Kidney epithelial cell (primary cell): ENCODE measurements around the gene GASK1A. TPM values are rescaled to one million over a fixed set of nuclear protein-coding genes. Genes with fewer than 3 reads are reported as not detected.
A peak's percentile ranks its signal among the peaks of the same experiment; 100 is the strongest.

Source experiments
- DNase-seq: peaks from one replicate; pipeline ENCODE4 v3.0.0-alpha.2; 2010; ENCODE audit warnings: low read depth
- H3K27me3 ChIP-seq: 2 replicates; pipeline ENCODE4 v1.6.0; 2011; ENCODE audit warnings: low read length; ENCODE audit not compliant: control insufficient read depth, insufficient read depth
- H3K36me3 ChIP-seq: 2 replicates; pipeline ENCODE4 v1.5.1; 2011; ENCODE audit warnings: low read length; ENCODE audit not compliant: control insufficient read depth, insufficient read depth
- H3K4me3 ChIP-seq: 2 replicates; pipeline ENCODE4 v1.5.1; 2011; ENCODE audit warnings: low read depth, mild to moderate bottlenecking, control low read depth, low read length
- total RNA-seq: library from RNA; depleted of rRNA; stranded (reverse); fragments of >200 nt; gene quantifications from 2 replicates; pipeline ENCODE4 v1.2.3, GENCODE V29; 2015
- TF ChIP-seq, protein P1 (sequence below): IDR thresholded peaks from 2 replicates; pipeline ENCODE4 v1.5.1; 2011; ENCODE audit warnings: mild to moderate bottlenecking, moderate library complexity, low read length, control low read depth, inconsistent platforms; ENCODE audit not compliant: insufficient read depth, poor library complexity, severe bottlenecking

The GASK1A gene
- total RNA-seq = 1.0 and 2.3 TPM in 2 replicates

DNA sequence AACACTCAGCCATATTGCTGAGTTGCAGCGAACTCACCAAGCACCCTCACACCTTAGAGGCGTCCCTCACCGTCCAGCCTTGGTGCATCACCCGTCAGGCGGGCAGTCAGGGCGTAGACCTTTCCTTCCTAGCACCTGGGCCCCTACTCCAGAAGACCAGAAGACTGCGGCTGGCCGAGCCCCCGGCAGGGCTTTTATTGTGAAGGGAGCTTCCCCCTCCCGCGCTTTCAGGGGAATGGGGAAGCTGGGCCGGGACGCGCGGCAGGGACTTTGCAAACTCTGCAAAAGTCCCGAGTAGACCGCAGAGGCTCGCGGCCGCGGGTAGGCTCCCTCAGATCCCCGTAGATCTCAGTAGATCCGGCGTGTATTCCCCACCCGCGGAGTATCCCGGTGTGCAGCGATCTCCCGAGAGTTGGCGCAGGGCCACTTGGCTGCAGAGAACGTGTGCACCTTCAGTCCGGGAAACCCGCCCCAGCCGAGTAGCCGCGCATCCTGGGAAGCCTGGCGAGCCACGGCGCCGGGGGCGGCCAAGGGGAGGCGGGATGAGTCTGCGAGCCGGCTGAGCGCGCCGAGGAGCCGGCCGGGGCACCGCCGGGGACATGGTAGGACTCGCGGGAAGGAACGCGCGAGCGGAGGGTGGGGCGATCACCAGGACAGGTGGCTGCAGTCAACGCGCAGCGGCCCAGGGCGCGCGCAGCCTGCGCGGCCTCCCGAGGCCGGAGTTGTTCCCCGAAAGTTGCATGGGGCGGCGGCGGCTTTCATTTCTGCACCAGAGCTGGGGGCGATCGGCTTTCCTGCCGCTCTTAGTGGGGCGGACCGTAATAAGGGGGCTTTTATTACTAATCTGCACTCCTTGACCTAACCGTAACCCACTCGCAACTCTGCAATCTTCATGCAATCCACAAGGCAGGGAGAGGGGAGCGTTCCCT is at the start of gene GASK1A:
Gene GASK1A (plus strand): TSS at position 268 of the 929 bp plus-strand sequence. CDS start 332 bp downstream, at position 600.
- no peaks in the 10 kb centered on the region for H3K36me3 ChIP-seq
- peak within 1 kb of the TSS; percentile 37 for H3K4me3 ChIP-seq
- TF ChIP-seq, protein P1, sequence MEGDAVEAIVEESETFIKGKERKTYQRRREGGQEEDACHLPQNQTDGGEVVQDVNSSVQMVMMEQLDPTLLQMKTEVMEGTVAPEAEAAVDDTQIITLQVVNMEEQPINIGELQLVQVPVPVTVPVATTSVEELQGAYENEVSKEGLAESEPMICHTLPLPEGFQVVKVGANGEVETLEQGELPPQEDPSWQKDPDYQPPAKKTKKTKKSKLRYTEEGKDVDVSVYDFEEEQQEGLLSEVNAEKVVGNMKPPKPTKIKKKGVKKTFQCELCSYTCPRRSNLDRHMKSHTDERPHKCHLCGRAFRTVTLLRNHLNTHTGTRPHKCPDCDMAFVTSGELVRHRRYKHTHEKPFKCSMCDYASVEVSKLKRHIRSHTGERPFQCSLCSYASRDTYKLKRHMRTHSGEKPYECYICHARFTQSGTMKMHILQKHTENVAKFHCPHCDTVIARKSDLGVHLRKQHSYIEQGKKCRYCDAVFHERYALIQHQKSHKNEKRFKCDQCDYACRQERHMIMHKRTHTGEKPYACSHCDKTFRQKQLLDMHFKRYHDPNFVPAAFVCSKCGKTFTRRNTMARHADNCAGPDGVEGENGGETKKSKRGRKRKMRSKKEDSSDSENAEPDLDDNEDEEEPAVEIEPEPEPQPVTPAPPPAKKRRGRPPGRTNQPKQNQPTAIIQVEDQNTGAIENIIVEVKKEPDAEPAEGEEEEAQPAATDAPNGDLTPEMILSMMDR = no peak
- peaks cover 31% of the 10 kb centered on the region for H3K27me3 ChIP-seq
- DNase-seq = no peak

DNA sequence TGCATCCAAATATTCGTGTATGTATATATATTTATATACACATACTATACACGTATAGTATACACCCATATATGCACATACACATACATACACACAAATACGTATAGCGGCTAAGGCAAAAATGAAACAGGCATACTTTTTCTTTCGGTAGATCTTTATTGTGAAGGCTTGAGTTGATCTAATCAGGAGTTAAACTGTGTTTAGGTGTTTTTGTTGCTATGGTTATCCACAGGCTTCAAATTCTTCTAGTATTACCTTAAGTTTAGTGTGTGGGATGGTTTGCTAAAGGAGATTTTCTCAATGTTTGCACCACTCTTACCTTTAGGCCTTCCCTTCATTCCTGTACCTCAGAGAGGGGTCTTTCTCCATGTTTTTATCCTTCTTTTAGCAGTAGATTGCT is 45.0 kb upstream of the GASK1A start:
- Histone ChIP-seq H3K4me3 (no peak overlapping the region), H3K27me3 (no peaks in the 10 kb centered on the region), H3K36me3 (no peaks in the 10 kb centered on the region)
- no peak for DNase-seq
- TF ChIP-seq, protein P1 = no peak

DNA sequence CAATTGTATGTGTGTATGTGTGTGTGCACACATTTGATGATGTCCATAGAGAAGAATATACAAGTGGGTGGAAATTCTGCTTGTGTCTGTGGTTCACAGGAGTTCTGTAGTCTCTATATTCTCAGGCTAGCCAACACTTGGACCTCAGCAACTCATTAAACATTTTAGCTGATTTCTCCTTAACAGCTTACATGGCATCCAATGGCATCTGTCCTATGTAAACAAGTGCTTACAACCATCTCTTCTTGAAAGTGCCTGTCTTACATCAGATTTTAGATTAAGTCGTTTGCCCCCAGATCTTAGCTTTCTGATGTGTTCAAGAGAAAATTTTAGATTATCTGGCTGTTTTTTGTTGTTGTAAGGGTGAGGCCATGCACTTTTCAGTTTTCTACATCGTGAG is 44.2 kb upstream of the GASK1A start:
- no peak overlapping the region for H3K4me3 ChIP-seq
- H3K36me3 ChIP-seq = no peaks in the 10 kb centered on the region
- no peak for DNase-seq
- TF ChIP-seq, protein P1 = no peak
- H3K27me3 ChIP-seq = no peaks in the 10 kb centered on the region

DNA sequence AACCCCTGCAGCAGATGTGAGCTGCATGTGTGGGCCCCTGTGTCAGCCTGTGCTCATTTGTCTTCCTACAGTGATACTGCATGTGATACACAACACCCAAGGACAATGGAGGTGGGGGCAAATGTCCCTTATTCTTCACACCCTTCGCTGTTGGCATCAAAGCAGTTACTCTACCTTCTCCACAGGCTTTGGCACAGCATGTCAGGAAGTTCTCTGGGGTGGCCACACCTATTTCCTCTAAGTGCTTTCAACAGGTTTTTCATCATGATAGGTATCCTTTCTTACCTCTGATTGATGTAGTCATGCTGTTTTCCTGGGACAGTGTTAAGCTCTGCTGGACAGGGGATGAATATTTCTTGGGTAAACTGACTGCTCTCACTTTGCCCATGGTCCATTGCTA is 43.6 kb upstream of the GASK1A start:
- DNase-seq = no peak
- TF ChIP-seq, protein P1 = no peak
- no peak overlapping the region for H3K4me3 ChIP-seq
- no peaks in the 10 kb centered on the region for H3K27me3 ChIP-seq
- H3K36me3 ChIP-seq = no peaks in the 10 kb centered on the region

DNA sequence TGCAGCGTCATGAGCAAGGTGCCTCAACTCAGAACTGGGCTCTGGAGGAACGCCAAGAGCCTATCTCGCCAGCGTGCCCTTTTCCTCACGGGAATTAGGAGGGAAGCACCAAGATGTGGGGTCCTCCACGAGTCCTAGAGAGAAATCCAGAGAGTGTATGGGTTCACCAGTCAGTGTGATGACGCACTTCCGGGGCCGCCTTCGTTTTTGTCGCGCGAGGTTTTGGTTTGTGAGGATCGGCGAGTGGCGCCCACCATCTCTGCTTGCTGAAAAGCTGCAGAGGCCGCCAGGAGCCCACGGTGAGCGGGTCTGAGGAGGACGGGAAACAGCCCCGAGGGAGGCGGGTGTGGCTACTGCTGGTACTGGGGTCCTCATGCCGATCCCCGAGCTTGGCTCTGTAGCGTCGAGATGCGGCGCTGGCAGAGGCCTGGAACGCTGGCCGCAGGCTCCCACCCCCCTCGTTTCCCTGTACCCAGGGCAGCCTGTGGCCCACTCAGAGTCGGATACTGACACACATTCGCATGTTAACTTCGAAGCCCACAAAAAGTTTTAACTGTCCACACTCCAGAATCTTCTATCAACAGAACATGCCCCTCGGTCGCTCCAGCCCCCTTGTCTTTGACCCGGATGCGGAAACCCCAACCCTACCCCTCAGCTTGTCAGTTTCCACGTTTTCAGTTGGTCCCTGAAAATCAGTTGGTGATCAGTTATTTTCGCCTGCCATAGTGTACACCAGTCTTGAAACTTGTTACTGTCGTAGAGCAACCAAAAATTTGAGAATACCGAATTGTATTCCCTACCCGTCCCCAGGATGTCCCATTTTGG is 42.7 kb upstream of the GASK1A start:
- TF ChIP-seq, protein P1 = no peak
- Histone ChIP-seq H3K4me3 (peak overlapping the region; percentile 44), H3K27me3 (no peaks in the 10 kb centered on the region), H3K36me3 (no peaks in the 10 kb centered on the region)
- DNase-seq = no peak
